GM19397 (cell line): ENCODE measurements around the gene ELAVL2.

Source experiments
- ATAC-seq: cut with Tn5 transposase; IDR thresholded peaks from one replicate; pipeline ENCODE4 v1.9.1; 2021; ENCODE audit warnings: mild to moderate bottlenecking, moderate library complexity; ENCODE audit not compliant: unreplicated experiment

Gene ELAVL2

GRCh38 chr9:23771746-23772384, 54.2 kb downstream of the ELAVL2 start:
- no peak for ATAC-seq

GRCh38 chr9:23769307-23769935, 56.6 kb downstream of the ELAVL2 start:
- ATAC-seq, result no peak

GRCh38 chr9:23768861-23769260, 57.2 kb downstream of the ELAVL2 start:
- ATAC-seq, result no peak

GRCh38 chr9:23766613-23767012, 59.4 kb downstream of the ELAVL2 start:
- no peak for ATAC-seq

- ATAC-seq, result no peak
Observed at GRCh38 chr9:23765561-23765960, 60.5 kb downstream of the ELAVL2 start.

GRCh38 chr9:23764219-23764618, 61.8 kb downstream of the ELAVL2 start:
- no peak for ATAC-seq

- ATAC-seq, result no peak
Observed at GRCh38 chr9:23754551-23754950, 71.5 kb downstream of the ELAVL2 start.

- no peak for ATAC-seq
Observed at GRCh38 chr9:23752859-23753258, 73.2 kb downstream of the ELAVL2 start.

- no peak for ATAC-seq
Observed at GRCh38 chr9:23751633-23752032, 74.4 kb downstream of the ELAVL2 start.

GRCh38 chr9:23750808-23751207, 75.2 kb downstream of the ELAVL2 start:
- ATAC-seq, result no peak

GRCh38 chr9:23747088-23748075, 78.7 kb downstream of the ELAVL2 start:
- no peak for ATAC-seq

- ATAC-seq, result no peak
Observed at GRCh38 chr9:23746317-23746716, 79.7 kb downstream of the ELAVL2 start.

- no peak for ATAC-seq
Observed at GRCh38 chr9:23743036-23743435, 83.0 kb downstream of the ELAVL2 start.

GRCh38 chr9:23741351-23741750, 84.7 kb downstream of the ELAVL2 start:
- no peak for ATAC-seq

- ATAC-seq, result no peak
Observed at GRCh38 chr9:23740531-23740930, 85.5 kb downstream of the ELAVL2 start.

GRCh38 chr9:23739753-23740152, 86.3 kb downstream of the ELAVL2 start:
- ATAC-seq, result no peak

- no peak for ATAC-seq
Observed at GRCh38 chr9:23736293-23736692, 89.7 kb downstream of the ELAVL2 start.

GRCh38 chr9:23733495-23734078, 92.5 kb downstream of the ELAVL2 start:
- no peak for ATAC-seq

GRCh38 chr9:23731353-23731752, 94.7 kb downstream of the ELAVL2 start:
- no peak for ATAC-seq

GRCh38 chr9:23730364-23730763, 95.7 kb downstream of the ELAVL2 start:
- ATAC-seq, result no peak

- no peak for ATAC-seq
Observed at GRCh38 chr9:23728736-23729135, 97.3 kb downstream of the ELAVL2 start.
